Muscle layer of colon (tissue), 2 donors: ENCODE results near the gene ANKFN1.

Source experiments
- H3K27ac ChIP-seq: one replicate; pipeline ENCODE4 v1.7.0; 2013; ENCODE audit warnings: low read depth, mild to moderate bottlenecking, low read length, moderate library complexity
- H3K27me3 ChIP-seq, 2 donors: one replicate each; pipeline ENCODE4 v1.7.0; 2013; ENCODE audit warnings: low read length in 2 of 2, mild to moderate bottlenecking in 2 of 2; ENCODE audit not compliant: insufficient read depth in 2 of 2, control insufficient read depth in 1 of 2
- H3K36me3 ChIP-seq: one replicate; pipeline ENCODE4 v1.7.0; 2013; ENCODE audit warnings: mild to moderate bottlenecking, low read length; ENCODE audit not compliant: insufficient read depth
- H3K4me1 ChIP-seq: one replicate; pipeline ENCODE4 v1.7.0; 2013; ENCODE audit warnings: mild to moderate bottlenecking, low read length; ENCODE audit not compliant: insufficient read depth
- H3K4me3 ChIP-seq, 2 donors: one replicate each; pipeline ENCODE4 v1.7.0; 2013; ENCODE audit warnings: low read length in 2 of 2, low read depth in 1 of 2, mild to moderate bottlenecking in 1 of 2, moderate library complexity in 1 of 2
- H3K9ac ChIP-seq: one replicate; pipeline ENCODE4 v1.7.0; 2013; ENCODE audit warnings: low read length
- H3K9me3 ChIP-seq: one replicate; pipeline ENCODE4 v1.7.0; 2013; ENCODE audit warnings: mild to moderate bottlenecking, low read length
- donor health status: abdominal sarcoma.
- donor health status: Adenocarcinoma of cecum.

ANKFN1 gene

GRCh38 chr17:56431736-56432135 is 278.5 kb downstream of the ANKFN1 start:
- H3K9me3 ChIP-seq: no peaks in the 10 kb centered on the region
- H3K27ac ChIP-seq: no peak overlapping the region
- H3K27me3 ChIP-seq: no peaks in the 10 kb centered on the region
- no peaks in the 10 kb centered on the region for H3K4me1 ChIP-seq
- no peaks in the 10 kb centered on the region for H3K36me3 ChIP-seq
- no peak overlapping the region for H3K9ac ChIP-seq
- no peak overlapping the region for H3K4me3 ChIP-seq

GRCh38 chr17:56432443-56432842 is 279.2 kb downstream of the ANKFN1 start:
- no peaks in the 10 kb centered on the region for H3K9me3 ChIP-seq
- no peak overlapping the region for H3K27ac ChIP-seq
- H3K4me1 ChIP-seq: no peaks in the 10 kb centered on the region
- no peaks in the 10 kb centered on the region for H3K27me3 ChIP-seq
- no peaks in the 10 kb centered on the region for H3K36me3 ChIP-seq
- no peak overlapping the region for H3K4me3 ChIP-seq
- no peak overlapping the region for H3K9ac ChIP-seq

- Histone ChIP-seq H3K4me1 (no peaks in the 10 kb centered on the region), H3K9me3 (no peaks in the 10 kb centered on the region), H3K9ac (no peak overlapping the region), H3K27me3 (no peaks in the 10 kb centered on the region), H3K27ac (no peak overlapping the region), H3K36me3 (no peaks in the 10 kb centered on the region), H3K4me3 (no peak overlapping the region)
Measured at GRCh38 chr17:56434610-56435009, 281.3 kb downstream of the ANKFN1 start.

- H3K4me1 ChIP-seq: no peaks in the 10 kb centered on the region
- H3K27me3 ChIP-seq: no peaks in the 10 kb centered on the region
- no peak overlapping the region for H3K9ac ChIP-seq
- H3K27ac ChIP-seq: no peak overlapping the region
- H3K4me3 ChIP-seq: no peak overlapping the region
- no peaks in the 10 kb centered on the region for H3K9me3 ChIP-seq
- H3K36me3 ChIP-seq: no peaks in the 10 kb centered on the region
Measured at GRCh38 chr17:56436142-56436541, 282.9 kb downstream of the ANKFN1 start.

- H3K36me3 ChIP-seq: no peaks in the 10 kb centered on the region
- no peaks in the 10 kb centered on the region for H3K9me3 ChIP-seq
- no peak overlapping the region for H3K9ac ChIP-seq
- H3K27me3 ChIP-seq: no peaks in the 10 kb centered on the region
- H3K4me1 ChIP-seq: no peaks in the 10 kb centered on the region
- H3K4me3 ChIP-seq: no peak overlapping the region
- H3K27ac ChIP-seq: no peak overlapping the region
Measured at GRCh38 chr17:56440419-56440818, 287.1 kb downstream of the ANKFN1 start.

GRCh38 chr17:56441308-56441707 is 288.0 kb downstream of the ANKFN1 start:
- Histone ChIP-seq H3K27ac (no peak overlapping the region), H3K27me3 (no peaks in the 10 kb centered on the region), H3K36me3 (no peaks in the 10 kb centered on the region), H3K9me3 (no peaks in the 10 kb centered on the region), H3K4me3 (no peak overlapping the region), H3K9ac (no peak overlapping the region), H3K4me1 (no peaks in the 10 kb centered on the region)

GRCh38 chr17:56445692-56446411 is 292.6 kb downstream of the ANKFN1 start:
- H3K4me1 ChIP-seq: no peaks in the 10 kb centered on the region
- no peak overlapping the region for H3K4me3 ChIP-seq
- no peaks in the 10 kb centered on the region for H3K9me3 ChIP-seq
- H3K9ac ChIP-seq: no peak overlapping the region
- H3K27ac ChIP-seq: no peak overlapping the region
- no peaks in the 10 kb centered on the region for H3K27me3 ChIP-seq
- H3K36me3 ChIP-seq: no peaks in the 10 kb centered on the region

- Histone ChIP-seq H3K27me3 (no peaks in the 10 kb centered on the region), H3K27ac (no peak overlapping the region), H3K9me3 (no peaks in the 10 kb centered on the region), H3K36me3 (no peaks in the 10 kb centered on the region), H3K4me3 (no peak overlapping the region), H3K9ac (no peak overlapping the region), H3K4me1 (no peaks in the 10 kb centered on the region)
Measured at GRCh38 chr17:56447171-56447570, 293.9 kb downstream of the ANKFN1 start.

GRCh38 chr17:56448371-56448770 is 295.1 kb downstream of the ANKFN1 start:
- Histone ChIP-seq H3K9me3 (no peaks in the 10 kb centered on the region), H3K36me3 (no peaks in the 10 kb centered on the region), H3K9ac (no peak overlapping the region), H3K4me3 (no peak overlapping the region), H3K4me1 (no peaks in the 10 kb centered on the region), H3K27ac (no peak overlapping the region), H3K27me3 (no peaks in the 10 kb centered on the region)

- Histone ChIP-seq H3K27me3 (no peaks in the 10 kb centered on the region), H3K27ac (no peak overlapping the region), H3K9me3 (no peaks in the 10 kb centered on the region), H3K4me1 (no peaks in the 10 kb centered on the region), H3K9ac (no peak overlapping the region), H3K36me3 (no peaks in the 10 kb centered on the region), H3K4me3 (no peak overlapping the region)
Measured at GRCh38 chr17:56449176-56449575, 295.9 kb downstream of the ANKFN1 start.

GRCh38 chr17:56451629-56452028 is 298.4 kb downstream of the ANKFN1 start:
- Histone ChIP-seq H3K9ac (no peak overlapping the region), H3K9me3 (no peaks in the 10 kb centered on the region), H3K36me3 (no peaks in the 10 kb centered on the region), H3K4me1 (no peaks in the 10 kb centered on the region), H3K4me3 (no peak overlapping the region), H3K27ac (no peak overlapping the region), H3K27me3 (no peaks in the 10 kb centered on the region)

GRCh38 chr17:56452461-56452860 is 299.2 kb downstream of the ANKFN1 start:
- Histone ChIP-seq H3K27me3 (no peaks in the 10 kb centered on the region), H3K36me3 (no peaks in the 10 kb centered on the region), H3K9me3 (no peaks in the 10 kb centered on the region), H3K4me3 (no peak overlapping the region), H3K4me1 (no peaks in the 10 kb centered on the region), H3K27ac (no peak overlapping the region), H3K9ac (no peak overlapping the region)
